DMS153 (cell line): Measurements from ENCODE around the gene HAGHL.

Experiments
- DNase-seq: peaks from one replicate; lab custom pipeline; 2025; lab: John Stamatoyannopoulos, UW

Gene HAGHL

GRCh38 chr16:726438-727290, at the start of gene HAGHL, which contains the start of gene CCDC78:
HAGHL (plus strand) TSS chr16:727106; CDS start chr16:727510, 404 bp downstream.
CCDC78 (minus strand) TSS chr16:726443; CDS start chr16:726367, 76 bp downstream.
- no peak for DNase-seq

GRCh38 chr16:677316-678190, 49.4 kb upstream of the HAGHL start:
- peak; percentile 44 for DNase-seq

- no peak for DNase-seq
Observed at GRCh38 chr16:678209-678857, 48.6 kb upstream of the HAGHL start.

GRCh38 chr16:678858-679813, 47.8 kb upstream of the HAGHL start:
- DNase-seq = peak; percentile 72

- DNase-seq = peak; percentile 56
Observed at GRCh38 chr16:679814-680624, 46.9 kb upstream of the HAGHL start, which contains the start of gene STUB1. STUB1 (plus strand) TSS chr16:680410; CDS start chr16:680526, 116 bp downstream.

- no peak for DNase-seq
Observed at GRCh38 chr16:680625-680945, 46.3 kb upstream of the HAGHL start.

GRCh38 chr16:680967-681745, 45.8 kb upstream of the HAGHL start:
- no peak for DNase-seq

GRCh38 chr16:681746-682427, 45.0 kb upstream of the HAGHL start:
- DNase-seq = no peak

- no peak for DNase-seq
Observed at GRCh38 chr16:682493-683395, 44.2 kb upstream of the HAGHL start.

GRCh38 chr16:683396-684070, 43.4 kb upstream of the HAGHL start:
- DNase-seq = no peak

- peak; percentile 96 for DNase-seq
Observed at GRCh38 chr16:684071-684794, 42.7 kb upstream of the HAGHL start, which contains the start of gene JMJD8. JMJD8 (minus strand) TSS chr16:684334; CDS start chr16:684319, 15 bp downstream.

GRCh38 chr16:684961-685696, 41.8 kb upstream of the HAGHL start:
- peak; percentile 86 for DNase-seq

GRCh38 chr16:685967-686366, 40.9 kb upstream of the HAGHL start:
- peak; percentile 49 for DNase-seq

- no peak for DNase-seq
Observed at GRCh38 chr16:686459-687260, 40.2 kb upstream of the HAGHL start.

GRCh38 chr16:687499-687898, 39.4 kb upstream of the HAGHL start:
- no peak for DNase-seq
